Uterus (tissue), 2 donors: ENCODE measurements around the gene SPATA18.

Experiments
- CTCF ChIP-seq, 4 experiments: fragments of 200-600 bp in 2 of 4; fragments of 450-650 bp in 2 of 4; sonication (generic) in 2 of 4; IDR thresholded peaks; one replicate each; pipeline ENCODE4 v1.5.1; 2016 to 2019; ENCODE audit warnings: antibody characterized with exemption in 4 of 4, mild to moderate bottlenecking in 2 of 4, moderate library complexity in 1 of 4
- POLR2A ChIP-seq, 2 donors: fragments of 450-650 bp; IDR thresholded peaks; one replicate each; pipeline ENCODE4 v1.6.1; 2016; ENCODE audit warnings: antibody characterized with exemption in 2 of 2, mild to moderate bottlenecking in 1 of 2, moderate library complexity in 1 of 2

GRCh38 chr4:52105276-52105675, 54.2 kb downstream of the SPATA18 start:
- no peak for TF ChIP-seq POLR2A (IDR thresholded peaks at IDR 0.05)
- no peak for TF ChIP-seq CTCF (IDR thresholded peaks at IDR 0.05)
